Measurements from ENCODE around the gene NHLRC1. TPM values are rescaled to one million over a fixed set of nuclear protein-coding genes. Genes with fewer than 3 reads are reported as not detected.

The NHLRC1 gene
- total RNA-seq, 4 donors from 2014 or later = 3.5 to 7.9 (median 6.0) TPM

DNA sequence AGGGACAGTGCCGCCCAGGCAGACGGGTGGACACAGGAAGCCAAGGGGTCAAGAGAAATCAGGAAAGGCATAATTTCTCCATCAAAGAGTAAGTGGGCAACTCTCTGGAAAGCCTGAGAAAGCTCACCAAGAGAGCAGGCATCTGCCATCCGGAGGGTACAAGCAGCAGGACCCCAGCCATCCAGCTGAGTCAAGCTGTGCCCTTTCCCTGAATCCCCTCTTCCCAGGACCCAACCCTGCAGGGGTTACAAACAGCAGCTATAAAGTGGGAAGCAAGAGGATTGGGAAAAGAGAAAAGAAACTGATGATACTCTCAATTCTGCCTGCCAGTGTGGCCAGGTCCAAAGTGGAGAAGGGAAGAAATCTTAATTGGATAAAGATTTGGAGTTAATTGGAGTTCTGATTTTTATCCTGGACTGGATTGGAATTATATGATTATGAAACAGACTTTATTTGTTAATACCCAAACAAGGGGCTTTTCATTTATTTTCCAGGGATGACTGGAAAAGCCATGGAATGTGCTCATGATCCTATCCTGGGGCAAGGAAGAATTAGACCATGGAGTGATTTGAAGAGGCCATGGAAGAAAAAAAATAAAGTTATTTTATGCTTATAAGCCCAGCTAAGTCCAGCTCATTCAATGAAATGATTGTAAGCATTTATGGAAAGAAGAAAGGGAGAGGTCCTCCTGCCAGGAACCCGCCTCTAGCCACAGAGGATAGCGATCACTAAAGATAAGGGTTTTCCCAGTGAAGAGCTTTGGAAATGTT lies 34.9 kb downstream of the NHLRC1 start:
- peaks cover 13% of the 10 kb centered on the region for H3K9me3 ChIP-seq
- 82% methylated on average over 5 of the region's 5 CpGs for WGBS

DNA sequence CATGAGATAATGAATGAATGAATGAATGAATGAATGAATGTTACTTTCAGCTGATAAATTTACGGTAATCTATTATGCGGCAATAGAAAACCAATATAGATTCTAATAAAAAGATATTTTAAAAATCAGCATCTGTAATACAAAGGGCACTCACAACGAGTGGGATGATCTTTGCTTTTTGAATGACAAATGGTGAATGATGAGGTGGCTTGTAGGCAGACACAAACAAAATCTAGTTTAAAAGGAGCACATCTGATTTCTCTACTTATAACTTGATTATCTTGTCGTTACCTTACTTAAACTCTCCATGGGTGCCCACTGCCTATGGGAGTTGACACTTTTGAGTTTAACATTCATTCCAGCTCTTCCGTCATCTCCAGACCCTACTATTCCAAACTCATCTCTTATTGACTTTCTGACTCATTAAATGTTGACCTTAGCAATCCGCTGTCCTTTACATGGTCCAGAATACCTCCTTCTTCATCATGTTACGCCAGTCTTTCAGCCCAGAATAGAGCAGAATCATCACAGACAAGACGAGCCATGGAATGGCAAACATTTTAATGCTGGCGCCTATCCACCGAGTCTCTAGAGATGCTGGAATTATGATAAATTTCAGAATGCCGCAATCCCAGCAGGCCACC lies 41.3 kb downstream of the NHLRC1 start:
- DNase-seq (ENCODE audit: low spot score in 2 of 2) = no peak
- H3K4me3 ChIP-seq = no peak overlapping the region
- WGBS = 88% methylated on average over 11 of the region's 11 CpGs
- no peaks in the 10 kb centered on the region for H3K4me1 ChIP-seq
- H3K9me3 ChIP-seq = no peaks in the 10 kb centered on the region
- no peaks in the 10 kb centered on the region for H3K27me3 ChIP-seq
- H3K36me3 ChIP-seq = no peaks in the 10 kb centered on the region
- no peak overlapping the region for H3K27ac ChIP-seq
- TF ChIP-seq POLR2AphosphoS5 (IDR thresholded peaks at IDR 0.05) = no peak

More for the DNA sequence above, 34.9 kb downstream of the NHLRC1 start:
- TF ChIP-seq POLR2AphosphoS5 (IDR thresholded peaks at IDR 0.05) = no peak
- no peak for TF ChIP-seq POLR2A (IDR thresholded peaks at IDR 0.05)
- TF ChIP-seq, protein P1, sequence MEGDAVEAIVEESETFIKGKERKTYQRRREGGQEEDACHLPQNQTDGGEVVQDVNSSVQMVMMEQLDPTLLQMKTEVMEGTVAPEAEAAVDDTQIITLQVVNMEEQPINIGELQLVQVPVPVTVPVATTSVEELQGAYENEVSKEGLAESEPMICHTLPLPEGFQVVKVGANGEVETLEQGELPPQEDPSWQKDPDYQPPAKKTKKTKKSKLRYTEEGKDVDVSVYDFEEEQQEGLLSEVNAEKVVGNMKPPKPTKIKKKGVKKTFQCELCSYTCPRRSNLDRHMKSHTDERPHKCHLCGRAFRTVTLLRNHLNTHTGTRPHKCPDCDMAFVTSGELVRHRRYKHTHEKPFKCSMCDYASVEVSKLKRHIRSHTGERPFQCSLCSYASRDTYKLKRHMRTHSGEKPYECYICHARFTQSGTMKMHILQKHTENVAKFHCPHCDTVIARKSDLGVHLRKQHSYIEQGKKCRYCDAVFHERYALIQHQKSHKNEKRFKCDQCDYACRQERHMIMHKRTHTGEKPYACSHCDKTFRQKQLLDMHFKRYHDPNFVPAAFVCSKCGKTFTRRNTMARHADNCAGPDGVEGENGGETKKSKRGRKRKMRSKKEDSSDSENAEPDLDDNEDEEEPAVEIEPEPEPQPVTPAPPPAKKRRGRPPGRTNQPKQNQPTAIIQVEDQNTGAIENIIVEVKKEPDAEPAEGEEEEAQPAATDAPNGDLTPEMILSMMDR (IDR thresholded peaks at IDR 0.05) = no peak
- no peak for TF ChIP-seq EP300 (IDR thresholded peaks at IDR 0.05)
- Histone ChIP-seq H3K4me1 (no peaks in the 10 kb centered on the region), H3K36me3 (no peaks in the 10 kb centered on the region), H3K27me3 (no peaks in the 10 kb centered on the region), H3K4me3 (no peak overlapping the region), H3K27ac (no peak overlapping the region)
- DNase-seq (ENCODE audit: low spot score in 2 of 2) = no peak

DNA sequence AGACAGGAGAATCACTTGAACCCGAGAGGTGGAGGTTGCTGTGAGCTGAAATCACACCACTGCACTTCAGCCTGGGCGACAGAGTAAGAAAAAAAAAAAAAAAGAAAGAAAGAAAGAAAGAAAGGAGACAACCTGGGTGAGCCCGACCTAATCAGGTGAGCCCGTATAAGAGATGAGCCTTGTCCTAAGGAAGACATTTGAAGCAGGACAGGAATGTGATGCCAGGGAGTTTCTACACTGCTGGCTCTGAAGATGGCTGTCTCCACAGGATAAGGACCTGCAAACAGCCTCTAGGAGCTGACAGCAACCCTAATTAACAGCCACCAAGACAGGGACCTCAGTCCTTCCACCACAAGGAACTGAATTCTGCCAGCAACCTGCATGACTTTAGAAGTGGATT lies 41.9 kb downstream of the NHLRC1 start:
- no peak for DNase-seq (ENCODE audit: low spot score in 2 of 2)
- Histone ChIP-seq H3K36me3 (no peaks in the 10 kb centered on the region), H3K27me3 (no peaks in the 10 kb centered on the region), H3K27ac (no peak overlapping the region), H3K9me3 (no peaks in the 10 kb centered on the region), H3K4me1 (no peaks in the 10 kb centered on the region), H3K4me3 (no peak overlapping the region)
- TF ChIP-seq EP300 (IDR thresholded peaks at IDR 0.05) (no peak), POLR2A (IDR thresholded peaks at IDR 0.05) (no peak)
- WGBS = 96% methylated on average over 4 of the region's 4 CpGs

DNA sequence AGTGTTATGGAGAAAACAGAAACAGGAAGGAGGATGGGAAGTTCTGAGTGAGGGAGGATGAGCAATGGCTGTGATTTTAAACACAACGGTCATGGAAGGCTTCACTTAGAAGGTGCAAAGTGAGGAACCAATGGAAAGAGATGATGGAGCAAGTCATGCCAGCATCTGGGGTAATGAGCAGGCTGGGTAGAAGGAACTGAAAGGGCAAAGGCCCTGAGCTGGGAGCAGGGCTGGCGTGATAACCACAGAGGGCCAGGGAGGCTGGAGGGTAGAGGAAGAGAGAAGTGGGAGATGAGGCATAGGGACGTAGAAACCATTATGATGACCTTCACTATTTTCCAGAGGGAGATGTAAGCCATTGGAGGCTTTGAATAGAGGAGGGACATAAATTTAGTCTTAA lies 43.6 kb downstream of the NHLRC1 start:
- no peak for DNase-seq (ENCODE audit: low spot score in 2 of 2)
- H3K27me3 ChIP-seq = no peaks in the 10 kb centered on the region
- H3K4me1 ChIP-seq = no peaks in the 10 kb centered on the region
- no peaks in the 10 kb centered on the region for H3K36me3 ChIP-seq
- H3K9me3 ChIP-seq = no peaks in the 10 kb centered on the region
- 86% methylated on average over 3 of the region's 3 CpGs for WGBS
- H3K4me3 ChIP-seq = no peak overlapping the region
- no peak overlapping the region for H3K27ac ChIP-seq
- TF ChIP-seq, protein P1 (IDR thresholded peaks at IDR 0.05) = no peak
- TF ChIP-seq POLR2A (IDR thresholded peaks at IDR 0.05) (no peak), POLR2AphosphoS5 (IDR thresholded peaks at IDR 0.05) (no peak), EP300 (IDR thresholded peaks at IDR 0.05) (no peak)

DNA sequence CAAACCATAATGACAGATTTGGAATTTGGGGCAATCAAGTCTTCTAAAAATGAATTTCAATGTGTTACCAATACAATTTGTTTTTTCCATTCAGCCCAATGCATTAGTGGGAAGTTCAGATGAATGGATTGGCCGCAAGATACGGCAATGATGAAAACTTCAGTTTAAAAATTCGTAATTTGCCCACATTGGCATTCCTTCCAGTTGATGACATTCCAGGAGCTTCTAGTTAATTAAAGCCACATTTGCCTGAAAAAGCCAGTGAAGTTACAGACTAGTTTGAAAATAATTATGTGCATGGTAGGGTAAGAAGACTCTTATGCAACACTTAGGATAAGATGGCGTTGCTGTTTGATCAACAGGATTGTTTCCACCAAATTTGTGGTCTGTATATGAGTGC lies 46.2 kb downstream of the NHLRC1 start:
- Histone ChIP-seq H3K27me3 (no peaks in the 10 kb centered on the region), H3K27ac (no peak overlapping the region), H3K36me3 (no peaks in the 10 kb centered on the region), H3K4me3 (no peak overlapping the region), H3K9me3 (no peaks in the 10 kb centered on the region), H3K4me1 (no peaks in the 10 kb centered on the region)
- 72% methylated on average over 4 of the region's 4 CpGs for WGBS
- DNase-seq (ENCODE audit: low spot score in 2 of 2) = no peak
- TF ChIP-seq POLR2A (IDR thresholded peaks at IDR 0.05) (no peak), EP300 (IDR thresholded peaks at IDR 0.05) (no peak), POLR2AphosphoS5 (IDR thresholded peaks at IDR 0.05) (no peak)
- TF ChIP-seq, protein P1 (IDR thresholded peaks at IDR 0.05) = no peak

DNA sequence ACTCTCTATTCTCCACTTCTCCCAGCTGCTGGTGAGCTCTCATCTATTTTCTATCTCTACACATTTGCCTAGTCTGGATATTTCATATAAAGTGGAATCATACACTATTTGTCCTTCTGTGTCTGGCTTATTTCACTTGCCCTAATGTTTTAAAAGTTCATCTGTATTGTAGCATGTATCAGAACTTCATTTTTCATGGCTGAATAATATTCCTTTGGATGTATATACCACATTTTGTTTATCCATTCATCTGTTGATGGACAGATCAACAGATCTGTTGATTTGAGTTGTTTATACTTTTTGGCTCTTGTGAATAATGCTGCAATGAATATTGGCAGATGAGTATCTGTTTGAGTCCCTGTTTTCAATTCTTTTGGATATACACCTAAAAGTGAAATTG lies 49.6 kb downstream of the NHLRC1 start:
- no peaks in the 10 kb centered on the region for H3K36me3 ChIP-seq
- H3K4me1 ChIP-seq = no peaks in the 10 kb centered on the region
- H3K9me3 ChIP-seq = no peaks in the 10 kb centered on the region
- DNase-seq (ENCODE audit: low spot score in 2 of 2) = no peak
- H3K27ac ChIP-seq = no peak overlapping the region
- H3K27me3 ChIP-seq = no peaks in the 10 kb centered on the region
- H3K4me3 ChIP-seq = no peak overlapping the region
- TF ChIP-seq, protein P1 (IDR thresholded peaks at IDR 0.05) = no peak
- no peak for TF ChIP-seq POLR2A (IDR thresholded peaks at IDR 0.05)
- no peak for TF ChIP-seq EP300 (IDR thresholded peaks at IDR 0.05)
- TF ChIP-seq POLR2AphosphoS5 (IDR thresholded peaks at IDR 0.05) = no peak

Measured in suprapubic skin (tissue), 4 donors.